Activated naive CD4-positive, alpha-beta T cell treated with anti-CD3 and anti-CD28 coated beads, Interleukin-2, amount 10 ng/mL, durations not matched to agents 7 days and 5 days (primary cell): ENCODE results near the gene VPS35L.

Experiments used
- CTCF ChIA-PET: fragments of 350-600 bp; sonication (Branson Sonifier 250); formaldehyde crosslinking; loops from one replicate; lab custom pipeline; 2021; ENCODE audit warnings: antibody characterized with exemption; lab: Charles Lee
- DNase-seq: peaks from one replicate; pipeline ENCODE4 v3.0.0-alpha.2; 2020
- H3K27ac Mint-ChIP-seq: one replicate; pipeline ENCODE4 v1.8.0; 2021; ENCODE audit warnings: mild to moderate bottlenecking, moderate library complexity, mixed read lengths
- H3K27me3 Mint-ChIP-seq: one replicate; pipeline ENCODE4 v1.8.0; 2021; ENCODE audit warnings: mild to moderate bottlenecking, mixed read lengths
- H3K36me3 Mint-ChIP-seq: one replicate; pipeline ENCODE4 v1.8.0; 2021; ENCODE audit warnings: mixed read lengths
- H3K4me1 Mint-ChIP-seq: one replicate; pipeline ENCODE4 v1.8.0; 2021; ENCODE audit warnings: mixed read lengths
- H3K4me3 Mint-ChIP-seq: one replicate; pipeline ENCODE4 v1.8.0; 2021; ENCODE audit warnings: mild to moderate bottlenecking, moderate library complexity, mixed read lengths
- H3K9me3 Mint-ChIP-seq: one replicate; pipeline ENCODE4 v1.8.0; 2021; ENCODE audit warnings: mixed read lengths

The VPS35L gene

DNA sequence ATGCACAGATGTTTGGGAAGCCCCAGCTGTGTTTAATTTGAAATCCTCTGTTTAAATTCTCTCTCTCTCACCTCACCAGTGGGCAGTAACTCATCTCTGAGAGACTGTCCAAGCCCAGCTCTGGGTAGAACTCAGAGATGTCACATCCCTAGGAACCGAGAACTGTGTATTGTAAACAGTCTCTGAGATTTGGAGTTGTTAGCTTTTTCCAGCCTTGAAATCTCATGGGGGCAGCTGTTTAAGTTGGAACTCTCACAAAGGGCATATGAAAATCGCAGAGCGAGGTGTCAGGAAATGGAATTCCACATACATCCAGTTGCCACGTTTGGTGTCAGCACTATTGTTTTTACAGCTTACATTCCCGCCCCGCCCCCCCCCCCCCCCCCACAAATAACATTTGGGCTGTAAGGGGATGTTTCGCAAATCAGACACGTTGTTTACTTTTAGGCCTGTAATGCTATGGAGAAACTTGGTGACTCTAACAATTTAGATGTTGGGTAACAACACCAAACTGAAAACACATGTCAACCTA lies 34.3 kb downstream of the VPS35L start:
- H3K27me3 Mint-ChIP-seq, result no peaks in the 10 kb centered on the region
- no peaks in the 10 kb centered on the region for H3K9me3 Mint-ChIP-seq
- CTCF ChIA-PET, result no interaction called here
- H3K27ac Mint-ChIP-seq, result no peak overlapping the region
- H3K4me3 Mint-ChIP-seq, result no peak overlapping the region
- H3K4me1 Mint-ChIP-seq, result no peaks in the 10 kb centered on the region
- peaks cover 29% of the 10 kb centered on the region for H3K36me3 Mint-ChIP-seq
- no peak for DNase-seq

DNA sequence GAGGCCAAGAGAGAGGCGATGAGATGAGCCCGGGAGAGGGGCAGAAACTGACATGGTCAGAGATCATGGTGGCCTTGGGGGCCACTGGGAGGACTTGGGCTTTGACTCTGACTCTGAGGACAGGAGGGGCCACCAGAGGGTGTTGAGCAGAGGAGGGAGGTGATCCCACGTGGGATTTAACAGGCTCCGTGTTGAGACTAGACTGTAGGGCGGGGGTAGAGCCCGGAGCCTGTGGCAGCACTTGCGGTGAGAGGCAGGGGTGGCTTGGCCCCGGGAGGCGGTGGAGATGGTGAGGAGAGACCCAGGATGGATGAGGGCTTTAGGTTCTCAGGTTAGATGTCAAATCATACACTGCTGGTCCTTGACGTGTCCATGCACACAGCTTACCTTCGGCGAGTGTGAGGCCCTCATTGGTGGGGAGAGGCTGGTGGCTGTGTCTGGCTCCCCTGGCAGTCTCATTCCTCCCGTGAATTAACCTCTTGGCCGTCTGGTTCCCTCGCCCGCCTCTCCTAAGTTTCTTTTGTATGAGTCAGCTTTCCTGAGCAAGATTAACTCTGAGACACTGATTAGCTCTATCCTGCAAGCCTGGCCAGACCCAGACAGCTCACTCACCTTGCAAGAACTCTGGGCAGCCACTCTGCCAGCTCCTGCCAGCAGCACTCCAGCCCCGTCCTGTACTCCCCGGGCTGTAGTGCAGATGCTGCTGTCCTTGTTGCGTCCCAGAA lies 39.7 kb downstream of the VPS35L start:
- CTCF ChIA-PET, result interaction anchor here (1.9 kb wide), 1 partner anchor 12 kb away, joined by 7 read pairs; no protein-coding TSS in a partner anchor
- Mint-ChIP-seq H3K27ac (no peak overlapping the region), H3K9me3 (no peaks in the 10 kb centered on the region), H3K27me3 (no peaks in the 10 kb centered on the region), H3K4me3 (no peak overlapping the region), H3K36me3 (peaks cover 21% of the 10 kb centered on the region), H3K4me1 (peaks cover 3% of the 10 kb centered on the region)
- no peak for DNase-seq

DNA sequence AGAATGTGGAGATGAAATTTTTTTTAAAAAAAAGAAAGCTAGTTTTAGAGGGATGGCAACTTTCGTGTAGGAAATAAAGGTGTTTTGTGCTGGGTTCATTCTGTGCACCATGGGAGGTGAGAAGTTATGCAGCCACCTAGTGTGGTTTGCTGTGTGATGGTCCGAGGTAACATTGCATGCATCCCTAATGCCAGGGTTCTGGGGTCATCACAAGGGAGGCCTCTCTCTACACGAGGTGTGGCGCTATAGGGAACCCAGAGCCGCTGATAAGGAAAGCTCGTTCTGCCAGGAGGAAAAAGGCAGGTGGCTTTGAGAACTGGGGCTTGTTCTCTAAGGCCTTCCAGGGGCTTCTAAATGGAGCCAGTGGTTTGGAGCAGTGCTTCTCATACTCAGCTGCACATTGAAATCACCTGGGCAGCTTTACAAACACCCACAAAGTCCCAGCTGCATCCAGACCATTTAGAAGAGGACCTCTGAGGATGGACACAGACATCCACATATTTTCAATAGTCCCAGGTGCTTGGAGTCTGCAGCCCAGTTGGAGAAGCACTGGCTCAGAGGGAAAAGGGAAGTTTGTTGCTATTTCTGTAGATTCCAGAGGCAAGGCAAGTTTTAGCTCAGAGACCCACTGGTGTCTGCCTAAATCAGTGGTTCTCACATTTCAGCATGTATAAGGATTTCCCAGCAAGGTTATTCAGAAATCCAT lies 43.5 kb downstream of the VPS35L start:
- DNase-seq, result no peak
- Mint-ChIP-seq H3K36me3 (peaks cover 25% of the 10 kb centered on the region), H3K9me3 (no peaks in the 10 kb centered on the region), H3K4me1 (peaks cover 3% of the 10 kb centered on the region), H3K4me3 (no peak overlapping the region), H3K27me3 (no peaks in the 10 kb centered on the region), H3K27ac (no peak overlapping the region)
- CTCF ChIA-PET, result interaction anchor here (1.8 to 9.4 kb wide), 3 partner anchors 15 to 288 kb away, joined by 4 to 95 read pairs (median 10); partner anchors contain the start of gene GPRC5B

DNA sequence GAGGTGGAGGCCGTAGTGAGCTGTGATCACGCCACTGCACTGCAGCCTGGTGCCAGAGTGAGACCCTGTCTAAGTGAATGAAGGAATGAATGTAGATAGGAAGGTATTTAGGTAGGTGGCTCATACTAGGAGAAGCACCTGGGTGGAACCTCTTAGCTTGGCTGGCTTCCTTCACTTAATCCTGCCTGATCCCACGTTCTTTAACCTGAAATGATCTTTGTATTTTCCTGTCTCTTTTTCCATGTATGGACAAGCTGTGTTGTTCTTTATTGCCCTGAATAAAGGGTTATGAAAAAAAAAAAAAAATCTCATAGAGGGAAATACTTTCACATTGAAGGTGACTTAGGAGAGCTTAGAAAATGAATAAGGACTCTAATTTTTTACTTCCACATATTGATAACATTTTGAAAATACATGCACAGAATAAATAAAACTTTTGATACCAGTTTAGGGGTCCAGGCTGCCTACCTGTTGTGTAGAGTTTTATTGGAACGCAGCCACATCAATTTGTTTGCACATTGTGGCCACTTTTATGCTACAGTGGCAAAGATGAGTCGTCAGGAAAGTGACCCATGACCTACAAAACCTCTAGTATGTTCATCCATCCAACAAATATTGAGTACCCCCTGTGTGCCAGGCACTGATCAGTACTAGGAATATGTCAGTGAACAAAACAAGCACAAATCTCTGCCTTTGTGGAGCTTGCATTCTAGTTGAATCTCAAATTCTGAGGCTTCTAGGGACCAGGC lies 44.6 kb downstream of the VPS35L start:
- Mint-ChIP-seq H3K36me3 (peaks cover 27% of the 10 kb centered on the region), H3K4me1 (peaks cover 3% of the 10 kb centered on the region), H3K4me3 (no peak overlapping the region), H3K9me3 (no peaks in the 10 kb centered on the region), H3K27me3 (no peaks in the 10 kb centered on the region), H3K27ac (peak overlapping the region; percentile 45)
- CTCF ChIA-PET, result interaction anchor here (0.6 to 9.4 kb wide), 5 partner anchors 17 to 307 kb away, joined by 3 to 95 read pairs (median 5); partner anchors contain the start of gene GPRC5B
- no peak for DNase-seq

DNA sequence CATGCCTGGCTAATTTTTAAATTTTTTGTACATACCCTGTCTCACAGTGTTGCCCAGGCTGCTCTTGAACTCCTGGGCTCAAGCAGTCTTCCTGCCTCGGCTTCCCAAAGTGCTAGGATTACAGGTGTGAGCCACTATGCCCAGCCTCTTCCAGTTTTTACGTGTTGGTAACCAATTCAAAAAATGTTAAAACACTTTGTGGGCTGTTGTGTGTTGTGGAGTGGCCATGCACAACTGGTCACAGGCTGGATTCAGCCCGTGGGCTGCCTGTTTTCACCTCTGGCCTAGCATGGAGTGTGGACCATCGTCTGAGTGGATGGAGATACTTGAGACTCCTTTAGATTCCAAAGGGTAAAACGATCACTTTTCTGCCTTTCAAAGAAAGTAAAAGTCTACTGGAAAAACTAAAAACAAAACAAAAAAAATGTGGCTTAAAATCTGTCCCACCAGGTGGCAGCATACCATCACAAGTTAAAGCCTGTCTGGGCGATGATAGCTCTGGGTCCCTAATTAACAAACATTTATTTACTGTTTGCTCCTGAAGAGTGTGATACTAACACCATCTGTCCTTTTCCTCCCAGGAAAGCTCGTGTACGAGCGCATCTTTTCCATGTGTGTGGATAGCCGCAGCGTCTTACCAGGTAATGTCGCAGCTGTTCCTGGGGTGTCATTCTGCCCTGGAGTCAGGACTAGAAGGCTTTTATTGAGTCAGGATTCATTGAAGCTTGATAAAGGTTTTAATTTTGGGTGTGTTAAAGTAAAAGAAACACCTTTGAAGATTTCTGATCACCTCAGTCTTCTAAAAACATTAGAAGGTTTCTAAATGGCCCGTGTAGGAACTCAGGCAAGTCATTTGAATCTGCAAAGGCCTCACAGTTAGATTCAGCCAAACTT lies 45.8 kb downstream of the VPS35L start:
- Mint-ChIP-seq H3K4me1 (peaks cover 3% of the 10 kb centered on the region), H3K4me3 (no peak overlapping the region), H3K27me3 (no peaks in the 10 kb centered on the region), H3K36me3 (peaks cover 36% of the 10 kb centered on the region), H3K27ac (no peak overlapping the region), H3K9me3 (no peaks in the 10 kb centered on the region)
- DNase-seq, result peak; percentile 57
- CTCF ChIA-PET, result interaction anchor here (0.6 to 9.4 kb wide), 16 partner anchors 9 to 698 kb away, joined by 3 to 95 read pairs (median 4); partner anchors contain the start of gene GPRC5B

DNA sequence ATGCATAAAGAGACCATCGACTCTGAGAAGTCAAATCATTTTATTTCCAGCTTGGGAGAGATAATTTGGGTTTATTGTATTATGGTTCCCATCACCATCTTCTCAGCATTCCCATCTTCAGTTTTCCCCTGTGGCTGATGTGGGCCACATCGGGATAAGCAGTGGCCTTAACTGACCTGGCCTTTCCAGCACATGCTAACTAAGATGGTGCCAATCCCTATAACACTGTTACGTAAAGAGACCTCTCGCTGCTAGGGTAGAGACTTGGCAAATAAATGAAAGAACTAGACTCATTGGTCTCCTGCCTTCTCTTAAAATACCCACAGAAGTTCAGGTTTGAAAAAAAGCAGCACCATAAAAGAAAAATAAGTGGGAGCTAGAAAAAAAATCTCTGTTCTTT lies 49.4 kb downstream of the VPS35L start:
- H3K27ac Mint-ChIP-seq, result no peak overlapping the region
- no peak overlapping the region for H3K4me3 Mint-ChIP-seq
- DNase-seq, result no peak
- no peaks in the 10 kb centered on the region for H3K4me1 Mint-ChIP-seq
- H3K36me3 Mint-ChIP-seq, result peaks cover 58% of the 10 kb centered on the region
- CTCF ChIA-PET, result interaction anchor here (9.4 kb wide), 1 partner anchor 282 kb away, joined by 95 read pairs; the partner anchor contains the start of gene GPRC5B
- no peaks in the 10 kb centered on the region for H3K27me3 Mint-ChIP-seq
- H3K9me3 Mint-ChIP-seq, result no peaks in the 10 kb centered on the region

DNA sequence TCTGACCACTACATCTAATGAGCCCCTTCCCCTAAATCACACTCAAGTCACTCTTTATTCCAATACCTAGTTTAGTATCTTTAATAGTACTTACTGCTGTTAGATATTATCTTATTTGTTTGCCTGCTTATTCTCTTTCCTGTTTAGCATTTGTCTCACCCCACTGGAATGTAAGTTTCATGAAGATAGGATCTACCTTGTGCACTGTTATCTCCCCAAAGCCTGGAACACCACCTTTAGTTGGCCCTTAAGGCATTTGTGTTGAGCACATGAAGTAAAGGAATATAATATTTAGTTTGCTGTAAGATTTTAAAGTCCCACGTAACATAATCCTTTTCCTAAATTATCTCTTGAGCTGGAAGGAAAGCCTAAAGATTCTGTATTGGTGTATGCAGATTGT lies 50.2 kb downstream of the VPS35L start:
- no peaks in the 10 kb centered on the region for H3K27me3 Mint-ChIP-seq
- H3K4me3 Mint-ChIP-seq, result no peak overlapping the region
- no peaks in the 10 kb centered on the region for H3K4me1 Mint-ChIP-seq
- no peak for DNase-seq
- no peak overlapping the region for H3K27ac Mint-ChIP-seq
- CTCF ChIA-PET, result interaction anchor here (9.4 kb wide), 1 partner anchor 281 kb away, joined by 95 read pairs; the partner anchor contains the start of gene GPRC5B
- peaks cover 62% of the 10 kb centered on the region for H3K36me3 Mint-ChIP-seq
- no peaks in the 10 kb centered on the region for H3K9me3 Mint-ChIP-seq

DNA sequence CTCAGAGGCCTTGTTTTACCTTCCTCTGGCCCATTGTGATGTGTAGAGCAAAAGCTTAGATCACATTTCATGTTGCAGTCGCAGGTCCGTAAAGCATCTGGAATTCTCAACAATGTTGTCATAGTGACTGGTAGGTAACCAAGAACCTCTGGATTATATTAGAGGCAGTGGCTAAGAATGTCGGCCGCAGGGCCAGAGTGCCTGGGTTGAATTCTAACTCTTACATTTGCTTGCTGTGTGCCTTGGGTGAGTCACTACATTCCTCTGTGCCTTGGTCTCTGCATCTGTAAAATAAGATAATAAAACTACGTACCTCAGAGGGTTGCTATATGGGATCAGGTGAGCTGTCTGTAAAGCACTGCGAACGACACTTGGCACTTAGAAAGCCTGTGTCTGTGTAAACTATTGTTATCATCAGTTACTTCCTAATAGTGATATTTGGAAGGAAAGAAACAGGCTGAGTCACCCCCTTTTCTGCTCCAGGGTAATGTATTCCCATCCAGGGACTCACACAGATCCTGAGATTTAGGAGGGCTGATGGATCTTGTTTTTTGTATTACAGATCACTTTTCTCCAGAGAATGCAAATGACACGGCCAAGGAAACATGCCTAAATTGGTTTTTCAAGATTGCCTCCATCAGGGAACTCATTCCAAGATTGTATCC lies 52.2 kb downstream of the VPS35L start:
- no peaks in the 10 kb centered on the region for H3K9me3 Mint-ChIP-seq
- no peak overlapping the region for H3K4me3 Mint-ChIP-seq
- no peaks in the 10 kb centered on the region for H3K4me1 Mint-ChIP-seq
- peaks cover 56% of the 10 kb centered on the region for H3K36me3 Mint-ChIP-seq
- no peaks in the 10 kb centered on the region for H3K27me3 Mint-ChIP-seq
- CTCF ChIA-PET, result no interaction called here
- H3K27ac Mint-ChIP-seq, result no peak overlapping the region
- DNase-seq, result no peak

DNA sequence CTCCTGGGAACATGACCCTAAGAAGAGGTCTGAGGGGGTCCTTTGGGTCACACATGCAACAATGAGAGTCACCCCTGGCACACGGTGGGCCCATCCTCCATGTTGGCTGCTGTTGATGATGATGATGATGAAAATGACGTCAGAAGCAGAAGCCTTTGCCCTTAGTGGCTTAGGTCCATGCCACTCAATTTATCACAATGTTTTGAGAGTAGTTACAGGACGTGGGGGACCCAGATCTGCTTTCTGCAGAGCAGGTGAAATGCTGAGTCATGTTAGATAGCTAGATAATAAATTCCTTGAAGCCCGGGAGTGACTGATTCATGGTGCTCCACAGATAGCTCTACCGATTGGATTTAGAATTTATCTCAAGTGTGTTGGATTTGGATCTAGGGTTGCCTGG lies 53.9 kb downstream of the VPS35L start:
- Mint-ChIP-seq H3K27ac (no peak overlapping the region), H3K4me1 (no peaks in the 10 kb centered on the region), H3K9me3 (no peaks in the 10 kb centered on the region), H3K4me3 (no peak overlapping the region), H3K27me3 (no peaks in the 10 kb centered on the region), H3K36me3 (peaks cover 52% of the 10 kb centered on the region)
- no peak for DNase-seq
- CTCF ChIA-PET, result no interaction called here

DNA sequence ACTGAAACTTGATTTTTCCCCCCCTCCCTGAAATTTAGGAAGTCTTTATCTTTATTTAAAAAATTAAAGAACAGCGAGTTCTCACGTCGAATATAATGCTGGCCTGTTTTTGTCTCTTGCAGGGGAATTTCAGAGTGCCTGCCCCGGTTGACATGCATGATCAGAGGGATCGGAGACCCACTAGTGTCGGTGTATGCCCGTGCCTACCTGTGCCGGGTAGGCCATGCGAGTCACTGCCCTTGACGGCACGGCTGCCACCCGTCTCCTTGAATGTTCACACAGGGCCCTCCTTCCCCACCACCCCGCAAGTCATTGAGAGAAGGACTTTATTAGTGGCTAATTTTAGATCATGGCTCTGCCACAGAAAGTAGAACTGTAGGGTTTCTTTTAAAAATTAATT lies 54.7 kb downstream of the VPS35L start:
- H3K9me3 Mint-ChIP-seq, result no peaks in the 10 kb centered on the region
- peaks cover 45% of the 10 kb centered on the region for H3K36me3 Mint-ChIP-seq
- CTCF ChIA-PET, result no interaction called here

DNA sequence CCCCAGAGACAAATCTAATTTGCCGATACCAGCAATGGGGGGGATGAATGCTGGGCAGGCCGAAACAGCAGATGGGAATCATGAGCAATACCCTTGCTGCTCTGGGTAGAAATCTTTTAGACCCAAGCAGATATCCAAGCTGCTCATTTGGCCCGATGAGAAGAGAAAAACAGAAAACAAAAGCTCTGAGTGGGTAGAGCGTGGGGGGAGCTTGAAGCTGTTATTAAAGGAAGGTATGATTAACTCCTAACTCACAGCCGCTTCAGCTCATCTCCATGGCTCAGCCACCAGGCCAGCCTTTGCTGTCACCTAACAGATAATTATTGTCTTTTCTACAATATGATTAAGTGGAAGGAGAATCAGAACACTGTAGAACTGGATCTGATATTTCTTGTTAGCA lies 58.3 kb downstream of the VPS35L start:
- Mint-ChIP-seq H3K27me3 (no peaks in the 10 kb centered on the region), H3K36me3 (peaks cover 27% of the 10 kb centered on the region), H3K27ac (no peak overlapping the region), H3K9me3 (no peaks in the 10 kb centered on the region), H3K4me1 (no peaks in the 10 kb centered on the region), H3K4me3 (no peak overlapping the region)
- CTCF ChIA-PET, result interaction anchor here (1.0 to 1.2 kb wide), 2 partner anchors 12 to 16 kb away, joined by 3 to 4 read pairs; no protein-coding TSS in a partner anchor
- no peak for DNase-seq

More for the DNA sequence above, 54.7 kb downstream of the VPS35L start:
- Mint-ChIP-seq H3K4me1 (no peaks in the 10 kb centered on the region), H3K27me3 (no peaks in the 10 kb centered on the region), H3K4me3 (no peak overlapping the region), H3K27ac (no peak overlapping the region)
- DNase-seq, result no peak

DNA sequence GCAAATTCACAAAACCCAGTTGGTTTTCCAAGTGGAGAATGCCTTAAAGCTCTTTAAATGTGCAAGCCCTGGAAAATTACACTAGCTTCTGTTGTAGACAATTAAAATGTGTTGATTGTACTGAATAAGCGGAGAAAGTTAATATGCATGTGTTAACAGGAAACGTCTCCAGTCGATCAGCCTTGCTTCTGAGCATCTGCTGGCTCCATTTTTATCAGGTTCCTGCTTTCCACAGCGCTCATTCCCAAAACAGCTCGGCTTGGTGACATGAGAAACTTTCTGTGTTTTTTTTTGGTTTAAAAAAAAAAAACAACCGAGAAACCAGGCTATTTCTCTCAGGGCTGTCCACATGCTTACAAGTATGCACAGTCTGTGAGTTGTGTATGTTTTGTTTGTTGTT lies 60.7 kb downstream of the VPS35L start:
- no peak for DNase-seq
- H3K4me3 Mint-ChIP-seq, result no peak overlapping the region
- CTCF ChIA-PET, result no interaction called here
- H3K27me3 Mint-ChIP-seq, result no peaks in the 10 kb centered on the region
- no peak overlapping the region for H3K27ac Mint-ChIP-seq
- no peaks in the 10 kb centered on the region for H3K4me1 Mint-ChIP-seq
- H3K9me3 Mint-ChIP-seq, result no peaks in the 10 kb centered on the region
- peaks cover 11% of the 10 kb centered on the region for H3K36me3 Mint-ChIP-seq

DNA sequence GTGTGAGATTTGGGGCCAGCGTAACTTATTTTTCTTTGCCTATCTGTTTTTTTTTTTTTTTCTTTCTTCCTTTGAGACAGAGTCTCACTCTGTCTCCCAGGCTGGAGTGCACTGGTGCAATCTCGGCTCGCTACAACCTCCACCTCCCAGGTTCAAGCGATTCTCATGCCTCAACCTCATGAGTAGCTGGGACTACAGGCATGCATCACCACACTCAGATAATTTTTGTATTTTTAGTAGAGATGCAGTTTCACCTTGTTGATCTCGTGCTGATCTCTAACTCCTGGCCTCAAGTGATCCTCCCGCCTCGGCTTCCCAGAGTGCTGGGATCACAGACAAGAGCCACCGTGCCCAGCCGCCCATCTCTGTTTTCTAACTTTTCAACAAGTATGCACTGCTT lies 63.4 kb downstream of the VPS35L start:
- Mint-ChIP-seq H3K27ac (no peak overlapping the region), H3K4me1 (no peaks in the 10 kb centered on the region), H3K9me3 (no peaks in the 10 kb centered on the region), H3K4me3 (no peak overlapping the region), H3K27me3 (no peaks in the 10 kb centered on the region), H3K36me3 (peaks cover 9% of the 10 kb centered on the region)
- CTCF ChIA-PET, result no interaction called here
- no peak for DNase-seq
